ENCODE measurements around the gene ADGRB3.
"Not testable (repeated sequence)": the region's sequence is repeated elsewhere in the genome, so short reads cannot be mapped to it uniquely, and the experiment has no call there.

The ADGRB3 gene

DNA sequence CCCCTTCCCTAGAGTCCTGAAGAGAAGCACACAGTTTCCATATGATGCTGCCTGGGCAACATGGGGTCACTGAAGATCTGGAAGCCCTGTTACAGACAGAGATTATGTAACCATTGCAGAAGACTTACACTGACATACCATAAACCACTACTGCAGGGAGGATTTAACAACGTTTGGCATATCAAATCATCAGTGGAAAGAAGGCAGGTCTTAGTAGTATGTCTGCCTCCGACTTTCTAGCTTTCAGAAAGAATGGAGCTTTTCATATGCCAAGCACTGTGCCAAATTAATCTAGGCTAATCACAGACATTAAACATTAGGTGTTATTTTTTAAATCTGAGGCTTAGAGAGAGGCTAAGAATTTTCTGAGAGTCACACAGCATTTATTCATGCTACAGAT is 144.3 kb downstream of the ADGRB3 start:
- no peak for DNase-seq (ENCODE audit: low read depth in 2 of 2)

DNA sequence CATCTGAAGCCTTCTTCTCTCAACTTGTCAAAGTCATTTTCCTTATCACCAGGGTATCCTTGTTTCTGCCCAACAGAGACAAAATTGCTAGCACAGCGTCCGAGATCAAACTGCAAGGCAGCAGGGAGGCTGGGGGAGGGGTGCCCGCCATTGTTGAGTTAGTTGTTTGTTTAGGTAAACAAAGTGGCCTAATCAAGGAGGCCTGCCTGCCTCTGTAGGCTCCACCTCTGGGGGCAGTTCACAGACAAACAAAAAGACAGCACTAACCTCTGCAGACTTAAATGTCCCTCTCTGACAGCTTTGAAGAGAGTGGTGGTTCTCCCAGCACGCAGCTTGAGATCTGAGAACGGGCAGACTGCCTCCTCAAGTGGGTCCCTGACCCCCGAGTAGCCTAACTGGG is 155.0 kb downstream of the ADGRB3 start:
- not testable (repeated sequence) for DNase-seq (ENCODE audit: low read depth in 2 of 2)

DNA sequence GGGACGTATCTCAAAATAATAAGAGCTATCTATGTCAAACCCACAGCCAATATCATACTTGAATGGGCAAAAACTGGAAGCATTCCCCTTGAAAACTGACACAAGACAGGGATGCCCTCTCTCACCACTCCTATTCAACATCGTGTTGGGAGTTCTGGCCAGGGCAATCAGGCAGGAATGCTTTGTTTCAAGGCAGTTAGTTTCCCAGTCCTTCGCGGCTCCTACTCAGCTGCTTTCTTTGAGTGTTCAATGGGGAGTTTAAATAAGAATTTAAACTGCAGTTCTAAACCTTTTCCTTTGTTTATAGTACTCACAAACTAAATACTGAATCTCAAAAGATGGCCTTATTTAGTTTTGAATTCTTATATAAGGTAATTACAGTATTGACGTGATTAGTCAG is 179.9 kb downstream of the ADGRB3 start:
- DNase-seq (ENCODE audit: low read depth in 2 of 2), result not testable (repeated sequence)

DNA sequence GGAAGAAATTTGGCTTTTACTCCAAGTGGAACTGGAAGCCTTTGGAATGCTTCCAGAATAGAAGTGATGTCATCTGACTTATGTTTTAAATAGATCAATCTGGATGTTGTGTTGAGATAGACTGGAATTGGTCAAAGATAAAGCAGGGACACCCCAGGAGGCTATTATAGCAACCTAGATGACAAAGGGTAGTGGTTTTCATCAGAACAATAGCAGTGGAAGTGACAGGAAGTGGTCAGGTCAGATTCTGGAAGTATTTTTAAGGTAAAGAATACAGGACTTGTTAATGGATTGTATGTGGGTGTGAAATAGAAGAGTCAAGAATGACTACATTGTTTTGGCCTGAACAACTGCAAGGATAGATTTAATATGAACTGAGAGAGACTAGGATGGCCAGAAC is 191.4 kb downstream of the ADGRB3 start:
- no peak for DNase-seq (ENCODE audit: low read depth in 2 of 2)

DNA sequence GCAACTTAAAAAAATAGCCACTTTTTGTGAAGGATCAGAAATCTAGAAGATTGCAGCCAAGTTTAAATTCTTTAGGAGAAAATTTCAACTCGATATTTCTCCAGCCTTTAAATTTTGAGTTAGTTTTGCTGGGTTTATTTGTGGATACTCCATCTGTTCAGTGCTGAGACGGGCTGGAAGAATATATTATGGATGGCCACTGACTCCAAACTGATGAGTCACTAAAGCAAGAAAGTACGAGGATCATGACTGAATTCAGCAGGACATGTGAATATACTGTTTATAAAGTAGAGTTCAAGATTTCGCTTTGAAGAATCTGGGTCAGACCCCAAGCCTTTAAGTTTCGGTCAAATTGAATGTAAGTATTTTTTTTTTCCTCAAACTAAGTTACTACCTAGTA is 199.5 kb downstream of the ADGRB3 start:
- no peak for DNase-seq (ENCODE audit: low read depth in 2 of 2)

DNA sequence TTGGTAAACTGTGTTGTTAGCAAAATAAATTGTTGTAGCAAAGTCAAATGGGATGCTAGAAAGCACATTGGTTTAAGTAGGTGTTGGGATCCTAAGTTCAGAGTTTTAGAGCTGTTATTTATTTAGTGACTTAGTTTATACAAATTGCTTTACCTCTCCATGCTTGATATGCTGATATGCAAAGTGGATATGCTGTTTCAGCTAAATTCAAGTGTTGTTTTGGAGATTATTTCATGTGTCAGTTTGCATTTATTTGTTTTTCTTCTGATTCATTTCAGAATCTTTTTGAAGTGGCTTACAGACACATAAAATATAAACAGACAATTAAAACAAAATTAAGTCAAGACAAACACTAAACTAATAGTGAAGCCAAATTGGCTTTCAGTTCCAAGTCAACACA is 203.5 kb downstream of the ADGRB3 start:
- no peak for DNase-seq (ENCODE audit: low read depth in 2 of 2)

DNA sequence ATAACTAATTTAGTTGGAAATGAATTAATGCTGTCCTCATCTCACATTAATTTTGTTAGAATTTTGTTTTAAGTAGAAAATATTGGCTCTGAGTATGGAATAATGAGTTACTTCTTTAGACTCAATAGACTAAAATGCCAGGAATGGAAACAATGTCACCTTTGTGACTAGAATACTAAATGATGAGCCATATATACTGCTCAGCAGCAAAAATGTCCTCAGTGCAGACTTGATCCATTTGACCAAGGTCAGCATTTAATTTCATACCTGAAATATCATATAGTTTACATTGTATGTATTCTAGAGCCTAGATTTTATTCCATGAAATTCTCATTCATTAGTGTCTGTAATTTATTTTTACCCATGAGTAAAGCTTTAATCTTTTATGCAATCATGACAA is 217.7 kb downstream of the ADGRB3 start:
- no peak for DNase-seq (ENCODE audit: low read depth in 2 of 2)

DNA sequence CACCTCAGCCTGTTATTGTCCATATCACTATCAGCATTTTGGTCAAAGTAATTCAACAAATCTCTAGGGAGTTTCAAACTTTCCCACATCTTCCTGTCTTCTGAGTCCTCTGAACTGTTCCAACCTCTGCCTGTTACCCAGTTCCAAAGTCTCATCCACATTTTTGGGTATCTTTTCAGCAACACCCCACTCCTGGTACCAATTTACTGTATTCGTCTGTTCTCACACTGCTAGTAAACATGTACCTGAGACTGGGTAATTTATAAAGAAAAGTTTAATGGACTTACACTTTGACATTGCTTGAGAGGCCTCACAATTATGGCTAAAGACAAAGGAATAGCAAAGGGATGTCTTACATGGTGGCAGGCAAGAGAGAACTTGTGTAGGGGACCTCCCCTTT is 224.2 kb downstream of the ADGRB3 start:
- no peak for DNase-seq (ENCODE audit: low read depth in 2 of 2)

DNA sequence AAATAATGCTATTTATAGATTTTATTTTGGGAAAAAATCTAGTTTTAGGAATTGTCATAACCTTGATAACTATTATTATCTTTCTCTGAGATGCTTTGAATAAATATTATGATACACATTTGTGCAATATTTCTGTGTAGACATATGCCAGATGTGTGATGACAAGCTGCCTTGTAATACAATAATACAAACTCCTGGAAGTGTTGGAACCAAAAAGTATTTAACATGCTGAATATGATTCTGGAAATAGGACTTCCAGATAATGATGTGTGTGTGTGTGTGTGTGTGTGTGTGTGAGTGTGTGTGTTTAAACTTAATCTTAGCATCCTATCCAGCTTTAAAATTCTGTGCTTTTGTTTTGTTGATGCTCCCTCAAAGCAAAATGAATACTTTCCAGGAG is 233.6 kb downstream of the ADGRB3 start:
- DNase-seq (ENCODE audit: low read depth in 2 of 2), result no peak

DNA sequence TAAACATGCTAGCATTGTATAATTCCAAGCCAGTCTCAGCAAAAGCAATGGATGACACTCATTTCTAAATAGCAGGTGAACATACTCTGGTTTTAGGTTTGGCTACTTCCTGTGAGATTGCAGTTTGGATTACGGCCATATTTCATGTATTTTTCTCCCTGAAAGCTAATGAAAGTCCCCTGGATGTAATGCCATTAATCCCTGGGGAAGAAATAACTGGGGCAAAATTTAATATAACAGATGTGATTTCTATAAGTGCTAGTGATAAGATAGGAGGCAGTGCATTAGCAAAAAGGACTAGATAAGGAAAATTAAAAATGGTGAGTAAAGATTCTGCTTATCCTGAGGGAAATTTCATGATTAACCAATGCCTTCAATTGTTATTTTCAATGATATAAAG is 238.2 kb downstream of the ADGRB3 start:
- DNase-seq (ENCODE audit: low read depth in 2 of 2), result no peak

DNA sequence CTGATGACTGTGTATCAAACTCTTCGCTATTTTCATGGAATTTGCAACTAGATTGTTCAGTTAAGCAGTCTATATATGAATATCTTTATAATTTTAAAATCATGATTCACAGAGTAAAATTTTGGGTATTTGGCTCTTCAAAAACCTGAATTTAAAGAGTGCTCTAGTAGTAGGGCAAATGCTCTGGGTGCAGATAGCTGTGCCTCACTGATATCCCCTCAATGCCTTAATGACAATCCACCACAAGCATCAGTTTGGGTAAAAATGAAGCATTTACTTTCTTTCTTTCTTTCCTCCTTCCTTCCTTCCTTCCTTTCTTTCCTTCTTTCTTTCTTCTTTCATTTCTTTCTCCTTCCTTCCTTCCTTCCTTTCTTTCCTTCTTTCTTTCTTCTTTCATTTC is 239.7 kb downstream of the ADGRB3 start:
- DNase-seq (ENCODE audit: low read depth in 2 of 2), result no peak

DNA sequence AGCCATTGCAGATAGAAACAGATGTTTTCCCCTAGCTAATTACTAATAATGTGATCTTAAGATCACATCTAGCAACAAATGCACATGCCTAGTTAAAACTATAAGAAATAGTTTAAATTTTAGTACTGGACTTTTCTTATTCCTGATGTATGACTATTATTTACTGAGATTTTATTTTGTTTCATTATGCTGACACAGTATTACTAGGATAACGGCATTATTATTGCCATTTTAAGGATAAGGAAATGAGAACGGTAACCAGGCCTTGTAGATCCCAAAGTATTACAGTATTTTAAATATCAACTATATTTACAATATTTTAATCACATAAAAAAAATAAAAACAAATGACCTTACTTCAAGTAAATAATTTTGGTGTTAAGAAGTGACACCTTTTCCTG is 240.3 kb downstream of the ADGRB3 start:
- DNase-seq (ENCODE audit: low read depth in 2 of 2), result no peak

DNA sequence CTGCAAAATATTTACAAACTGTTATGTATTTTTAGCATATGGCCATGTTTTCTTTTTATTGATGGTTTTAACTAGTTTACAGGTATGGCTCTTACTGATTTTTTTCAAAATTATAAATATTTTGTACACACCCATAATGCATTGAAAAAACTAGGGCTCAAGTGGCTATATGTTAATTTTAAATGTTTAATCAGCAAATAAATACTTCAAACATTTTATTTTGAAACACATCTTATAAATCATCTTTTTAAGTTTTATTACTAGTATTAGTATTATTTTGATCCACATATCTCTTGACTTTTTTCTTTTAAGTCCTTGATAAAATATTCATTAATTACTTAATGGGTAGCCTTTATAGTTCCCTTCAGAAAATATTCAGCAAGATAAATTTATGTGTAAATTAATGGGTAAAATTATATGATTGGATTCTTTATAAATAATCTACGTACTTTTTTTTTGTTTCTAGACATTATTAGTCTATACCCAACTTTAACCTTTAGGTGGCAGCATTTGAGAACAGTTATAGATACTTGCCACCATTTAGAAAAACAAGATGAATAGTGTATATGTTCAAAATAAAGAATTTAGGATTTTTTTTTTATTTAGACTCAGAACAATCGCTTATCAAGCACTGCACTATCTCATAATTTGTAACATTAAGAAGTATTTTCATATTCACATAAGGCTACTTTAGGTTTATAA is 241.9 kb downstream of the ADGRB3 start:
- no peak for DNase-seq (ENCODE audit: low read depth in 2 of 2)

DNA sequence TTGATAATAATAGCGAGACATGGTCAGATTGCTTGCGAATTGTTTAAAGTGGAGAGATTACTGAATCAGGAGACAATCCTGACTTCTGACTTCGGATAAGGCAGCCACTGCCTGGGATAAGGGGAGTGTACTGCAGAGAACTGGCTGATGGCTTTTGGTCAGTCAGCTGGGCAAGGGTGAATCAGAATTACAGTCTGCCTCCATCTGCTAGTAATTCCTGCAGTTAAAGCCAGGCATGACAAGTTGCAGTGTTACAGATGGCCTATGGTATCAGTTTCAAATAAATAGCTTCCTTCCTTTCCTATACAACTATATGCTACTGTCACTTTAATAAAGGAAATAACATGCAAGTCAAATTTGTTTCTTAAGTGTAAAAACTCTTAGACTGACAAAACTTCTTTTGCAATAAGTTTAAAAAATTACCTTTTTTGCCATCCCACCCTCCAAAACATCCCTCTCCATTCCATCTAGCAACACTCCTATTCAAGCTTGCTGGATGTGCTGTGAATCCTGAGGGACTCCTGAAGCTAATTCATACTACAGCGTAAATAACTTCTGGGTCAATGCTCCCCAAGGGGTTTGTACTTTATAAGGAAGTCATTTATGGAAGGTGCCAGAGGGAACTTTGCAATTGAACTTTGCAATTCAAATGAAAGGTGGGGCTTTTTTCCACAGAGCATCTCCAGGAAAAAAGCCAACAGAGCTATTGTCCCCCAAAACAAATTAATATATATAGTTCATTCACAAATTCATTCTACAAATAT is 245.2 kb downstream of the ADGRB3 start:
- no peak for DNase-seq (ENCODE audit: low read depth in 2 of 2)

DNA sequence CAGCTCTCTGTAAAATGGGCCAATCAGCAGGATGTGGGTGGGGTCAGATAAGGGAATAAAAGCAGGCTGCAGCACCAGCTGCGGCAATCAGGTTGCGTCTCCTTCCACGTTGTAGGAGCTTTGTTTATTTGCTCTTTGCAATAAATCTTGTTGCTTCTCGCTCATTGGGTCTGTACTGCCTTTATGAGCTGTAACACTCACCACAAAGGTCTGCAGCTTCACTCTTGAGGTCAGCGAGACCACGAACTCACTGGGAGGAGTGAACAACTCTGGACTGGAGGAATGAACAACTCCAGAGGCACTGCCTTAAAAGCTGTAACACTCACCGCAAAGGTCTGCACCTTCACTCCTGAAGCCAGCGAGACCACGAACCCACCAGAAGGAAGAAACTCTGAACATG is 248.2 kb downstream of the ADGRB3 start:
- DNase-seq (ENCODE audit: low read depth in 2 of 2), result not testable (repeated sequence)

DNA sequence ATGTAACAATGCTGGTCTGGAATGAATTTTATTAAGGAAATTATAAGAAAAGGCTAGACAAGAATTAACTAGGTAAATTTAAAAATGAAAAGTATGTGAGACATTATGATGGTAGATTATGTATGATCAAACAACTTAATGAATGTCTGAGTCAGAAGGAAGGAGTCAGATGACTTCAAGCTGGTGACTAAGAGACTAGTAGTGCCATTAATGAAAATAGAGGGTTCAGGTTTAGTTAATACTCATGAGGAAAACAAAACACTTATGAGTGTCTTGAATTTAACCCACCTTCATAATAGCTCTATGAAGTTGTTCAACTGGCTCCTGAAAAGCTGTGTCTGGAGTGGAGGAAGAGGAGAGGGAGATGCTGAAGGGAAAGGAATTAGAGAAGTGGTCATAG is 256.3 kb downstream of the ADGRB3 start:
- DNase-seq (ENCODE audit: low read depth in 2 of 2), result no peak

DNA sequence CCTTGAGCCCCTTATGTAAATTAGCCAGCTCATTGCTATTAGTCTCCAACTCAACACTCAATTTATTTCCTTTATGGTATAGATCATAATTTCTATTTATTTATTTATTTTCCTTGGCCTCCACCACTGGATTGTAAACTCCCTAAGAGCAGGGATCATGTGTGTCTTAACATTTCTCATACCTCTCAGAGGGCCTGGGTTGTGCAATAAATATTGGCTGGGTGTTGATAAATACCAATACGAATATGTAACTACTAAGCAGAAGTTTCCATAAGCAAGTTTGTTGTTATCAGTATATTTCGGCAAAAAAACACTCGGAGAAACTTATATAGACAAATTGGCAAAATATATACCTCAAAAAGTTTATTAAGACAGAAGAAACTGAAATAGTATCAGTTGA is 257.4 kb downstream of the ADGRB3 start:
- no peak for DNase-seq (ENCODE audit: low read depth in 2 of 2)

DNA sequence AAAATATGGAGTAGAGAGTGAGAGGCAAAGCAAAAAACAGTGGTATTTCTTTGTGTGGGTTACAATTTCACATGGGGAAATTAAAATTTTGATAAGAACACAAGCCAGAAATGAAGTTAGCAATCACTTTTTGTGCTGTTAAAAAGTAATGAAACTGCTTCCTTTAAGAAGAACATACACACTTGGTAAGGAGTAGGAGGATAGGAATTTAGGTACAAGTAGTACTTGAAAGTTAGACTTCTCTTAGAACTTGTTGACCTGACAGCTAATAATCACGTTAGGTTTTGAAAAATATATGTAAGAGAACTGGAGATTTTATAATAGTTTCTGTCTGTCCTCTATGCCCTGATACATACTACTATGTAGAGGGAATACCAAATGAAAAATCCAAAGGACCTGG is 260.8 kb downstream of the ADGRB3 start:
- no peak for DNase-seq (ENCODE audit: low read depth in 2 of 2)

DNA sequence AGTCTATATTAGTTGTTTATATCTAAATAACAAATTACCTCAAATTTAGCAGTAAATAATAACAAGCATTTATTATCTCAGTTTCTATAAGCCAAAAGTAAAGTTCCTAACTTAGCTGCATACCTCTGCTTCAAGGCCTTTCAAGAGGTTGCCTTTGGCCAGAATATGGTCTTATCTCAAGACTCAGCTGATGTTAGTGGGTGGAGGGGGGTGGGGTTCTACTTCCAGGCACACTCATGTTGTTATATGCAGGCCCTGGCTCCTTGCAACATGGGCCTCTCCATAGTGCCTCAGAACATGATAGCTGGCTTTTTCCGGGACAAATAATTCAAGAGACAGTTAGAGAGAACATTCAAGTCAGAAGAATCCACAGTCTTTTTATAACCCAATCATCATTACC is 266.0 kb downstream of the ADGRB3 start:
- no peak for DNase-seq (ENCODE audit: low read depth in 2 of 2)

DNA sequence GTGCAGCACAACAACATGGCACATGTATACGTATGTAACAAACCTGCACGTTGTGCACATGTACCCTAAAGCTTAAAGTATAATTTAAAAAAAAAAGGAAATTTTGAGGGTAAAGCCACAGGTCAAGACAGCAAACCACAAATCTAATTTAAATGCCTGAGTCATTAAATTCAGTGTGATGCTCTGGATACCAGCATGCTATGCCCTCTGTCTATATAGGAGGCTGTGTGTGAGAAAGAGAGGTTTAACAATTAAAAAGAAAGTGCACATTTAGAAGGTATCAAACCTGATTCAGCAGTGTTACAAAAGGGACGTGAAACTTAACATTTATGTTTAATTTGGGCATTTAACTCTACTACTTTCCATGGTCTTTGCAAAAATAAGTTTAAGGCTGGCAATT is 276.3 kb downstream of the ADGRB3 start:
- no peak for DNase-seq (ENCODE audit: low read depth in 2 of 2)

DNA sequence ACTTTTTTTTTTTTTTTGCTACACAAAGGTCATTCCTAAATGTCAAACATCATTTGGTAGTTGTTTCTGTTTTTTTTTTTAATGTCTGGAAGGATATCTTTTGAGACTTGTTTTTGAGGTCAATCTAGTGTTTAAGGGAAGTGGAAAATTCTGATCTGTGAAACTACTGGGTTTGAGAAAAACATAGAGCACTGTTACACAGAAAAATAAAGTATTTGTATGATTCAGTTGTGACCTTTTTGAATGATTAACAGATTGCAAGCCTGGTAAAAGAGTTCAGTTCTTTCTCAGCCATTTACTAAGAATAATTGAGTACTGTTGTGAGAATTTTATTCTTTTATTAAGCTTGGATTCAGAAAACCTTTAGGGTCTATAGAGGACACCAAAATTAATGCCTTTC is 276.7 kb downstream of the ADGRB3 start:
- DNase-seq (ENCODE audit: low read depth in 2 of 2), result no peak

DNA sequence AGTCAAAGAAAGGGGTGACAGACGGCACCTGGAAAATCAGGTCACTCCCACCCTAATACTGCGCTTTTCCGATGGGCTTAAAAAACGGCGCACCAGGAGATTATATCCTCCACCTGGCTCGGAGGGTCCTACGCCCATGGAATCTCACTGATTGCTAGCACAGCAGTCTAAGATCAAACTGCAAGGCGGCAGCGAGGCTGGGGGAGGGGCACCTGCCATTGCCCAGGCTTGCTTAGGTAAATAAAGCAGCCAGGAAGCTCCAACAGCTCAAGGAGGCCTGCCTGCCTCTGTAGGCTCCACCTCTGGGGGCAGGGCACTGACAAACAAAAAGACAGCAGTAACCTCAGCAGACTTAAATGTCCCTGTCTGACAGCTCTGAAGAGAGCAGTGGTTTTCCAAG is 277.7 kb downstream of the ADGRB3 start:
- DNase-seq (ENCODE audit: low read depth in 2 of 2), result not testable (repeated sequence)

DNA sequence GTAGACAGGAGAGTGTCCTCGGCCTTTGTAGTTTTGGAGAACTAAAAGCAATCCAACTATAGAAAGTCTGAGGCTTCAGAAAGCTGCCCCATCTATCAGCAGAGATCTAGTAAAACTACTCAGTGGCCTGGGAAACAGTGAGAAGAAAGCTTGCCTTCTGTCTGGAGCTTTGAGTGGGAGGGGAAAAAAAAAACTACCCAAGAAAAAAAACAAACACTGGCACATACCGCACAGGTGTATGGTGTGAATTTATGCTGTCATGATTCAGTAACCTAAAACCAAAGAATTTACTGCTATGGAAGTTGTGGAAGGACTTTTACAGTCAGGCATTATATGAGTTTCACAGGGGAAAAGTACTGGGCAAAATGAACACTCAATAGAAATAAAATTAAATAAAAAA is 280.5 kb downstream of the ADGRB3 start:
- no peak for DNase-seq (ENCODE audit: low read depth in 2 of 2)

DNA sequence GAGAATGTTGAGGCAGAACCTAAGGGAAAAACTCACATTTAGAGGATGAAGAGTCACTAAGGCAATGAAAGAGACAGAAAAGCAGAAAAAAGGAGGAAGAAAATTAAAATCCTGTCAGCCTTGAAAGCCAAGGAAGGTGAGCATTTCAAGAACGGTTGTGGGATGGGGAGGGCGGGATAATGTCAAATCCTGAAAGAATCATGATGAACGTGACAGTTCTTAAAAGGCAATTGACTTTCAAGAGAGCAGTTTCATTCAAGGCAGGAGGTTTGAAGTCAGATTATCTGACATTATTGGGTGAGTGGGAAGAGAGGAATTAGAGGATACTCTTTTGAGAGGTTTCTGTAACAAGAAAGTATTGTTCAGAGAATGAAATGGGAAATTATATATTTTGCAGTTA is 284.5 kb downstream of the ADGRB3 start:
- no peak for DNase-seq (ENCODE audit: low read depth in 2 of 2)
